SK-N-SH treated with all-trans-retinoic acid at 6 μM for 48 hours (cell line): ENCODE data around the gene ZNF385C.
"Not testable (repeated sequence)": the region's sequence is repeated elsewhere in the genome, so short reads cannot be mapped to it uniquely, and the experiment has no call there.

Source experiments
- ATAC-seq: fragments of 200-7000 bp; cut with Tn5 transposase; 3 replicates; pipeline ENCODE4 v1.9.1; 2020; ENCODE audit warnings: mild to moderate bottlenecking, moderate library complexity
- ARNTL ChIP-seq: fragments of 450-650 bp; formaldehyde crosslinking; IDR thresholded peaks from 2 replicates; pipeline ENCODE4 v1.5.0; 2020; ENCODE audit warnings: low read depth, mild to moderate bottlenecking, moderate library complexity, borderline replicate concordance
- BACH2 ChIP-seq: fragments of 250-450 bp; sonication (Bioruptor Pico); IDR thresholded peaks from 2 replicates; pipeline ENCODE4 v1.9.0; 2021; ENCODE audit warnings: mild to moderate bottlenecking, borderline replicate concordance
- CREB5 ChIP-seq: fragments of 250-450 bp; sonication (Bioruptor Pico); IDR thresholded peaks from 2 replicates; pipeline ENCODE4 v1.5.1; 2020; ENCODE audit warnings: low read depth, mild to moderate bottlenecking, moderate library complexity
- CSDC2 ChIP-seq: fragments of 250-450 bp; sonication (Bioruptor Pico); IDR thresholded peaks from 2 replicates; pipeline ENCODE4 v1.5.0; 2020; ENCODE audit warnings: mild to moderate bottlenecking, moderate library complexity
- ESRRG ChIP-seq: fragments of 250-450 bp; sonication (Bioruptor Pico); IDR thresholded peaks from 2 replicates; pipeline ENCODE4 v1.6.1; 2021; ENCODE audit warnings: mild to moderate bottlenecking
- GLIS3 ChIP-seq: fragments of 250-450 bp; sonication (Bioruptor Pico); IDR thresholded peaks from 2 replicates; pipeline ENCODE4 v1.5.0; 2020; ENCODE audit warnings: mild to moderate bottlenecking, moderate library complexity
- ISL1 ChIP-seq: fragments of 250-450 bp; sonication (Bioruptor Pico); IDR thresholded peaks from 2 replicates; pipeline ENCODE4 v2.1.2; 2022; ENCODE audit warnings: mild to moderate bottlenecking, moderate library complexity
- OSR1 ChIP-seq: fragments of 250-450 bp; sonication (Bioruptor Pico); IDR thresholded peaks from 2 replicates; pipeline ENCODE4 v1.8.0; 2022; ENCODE audit warnings: moderate library complexity, mild to moderate bottlenecking, inconsistent platforms
- PPARA ChIP-seq: fragments of 250-450 bp; sonication (Bioruptor Pico); IDR thresholded peaks from 2 replicates; pipeline ENCODE4 v1.5.0; 2020; ENCODE audit warnings: mild to moderate bottlenecking, borderline replicate concordance
- RARB ChIP-seq: fragments of 250-450 bp; sonication (Bioruptor Pico); IDR thresholded peaks from 2 replicates; pipeline ENCODE4 v1.8.0; 2021; ENCODE audit warnings: mild to moderate bottlenecking, moderate library complexity
- SNAI2 ChIP-seq: fragments of 250-450 bp; sonication (Bioruptor Pico); IDR thresholded peaks from 2 replicates; pipeline ENCODE4 v1.5.0; 2020; ENCODE audit warnings: mild to moderate bottlenecking, moderate library complexity
- TOX ChIP-seq: fragments of 250-450 bp; sonication (Bioruptor Pico); IDR thresholded peaks from 2 replicates; pipeline ENCODE4 v1.8.0; 2021; ENCODE audit warnings: mild to moderate bottlenecking, moderate library complexity, borderline replicate concordance
- ZC3H10 ChIP-seq: fragments of 250-450 bp; sonication (Bioruptor Pico); IDR thresholded peaks from 2 replicates; pipeline ENCODE4 v1.5.1; 2021; ENCODE audit warnings: mild to moderate bottlenecking, moderate library complexity
- ZFP3 ChIP-seq: fragments of 250-450 bp; sonication (Bioruptor Pico); IDR thresholded peaks from 2 replicates; pipeline ENCODE4 v1.5.0; 2020; ENCODE audit warnings: mild to moderate bottlenecking, moderate library complexity
- ZFP30 ChIP-seq: fragments of 450-650 bp; formaldehyde crosslinking; IDR thresholded peaks from 2 replicates; pipeline ENCODE4 v1.5.0; 2022; ENCODE audit warnings: mild to moderate bottlenecking, moderate library complexity
- ZNF565 ChIP-seq: fragments of 450-650 bp; formaldehyde crosslinking; conservative IDR thresholded peaks from 2 replicates; pipeline ENCODE4 v1.5.0; 2020; ENCODE audit warnings: low read depth, mild to moderate bottlenecking, moderate library complexity
- ZNF70 ChIP-seq: fragments of 450-650 bp; formaldehyde crosslinking; IDR thresholded peaks from 2 replicates; pipeline ENCODE4 v1.5.0; 2020; ENCODE audit warnings: mild to moderate bottlenecking, moderate library complexity
- ZNF8 ChIP-seq: fragments of 450-650 bp; formaldehyde crosslinking; IDR thresholded peaks from 2 replicates; pipeline ENCODE4 v1.5.0; 2020; ENCODE audit warnings: mild to moderate bottlenecking, moderate library complexity
- TF ChIP-seq, protein P1 (sequence below): fragments of 250-450 bp; sonication (Bioruptor Pico); IDR thresholded peaks from 2 replicates; pipeline ENCODE4 v1.8.0; 2021; ENCODE audit warnings: low read depth, mild to moderate bottlenecking, moderate library complexity, borderline replicate concordance
- TF ChIP-seq, protein P2 (sequence below): fragments of 250-450 bp; sonication (Bioruptor Pico); IDR thresholded peaks from 2 replicates; pipeline ENCODE4 v1.5.1; 2021; ENCODE audit warnings: mild to moderate bottlenecking, moderate library complexity

Gene ZNF385C

DNA sequence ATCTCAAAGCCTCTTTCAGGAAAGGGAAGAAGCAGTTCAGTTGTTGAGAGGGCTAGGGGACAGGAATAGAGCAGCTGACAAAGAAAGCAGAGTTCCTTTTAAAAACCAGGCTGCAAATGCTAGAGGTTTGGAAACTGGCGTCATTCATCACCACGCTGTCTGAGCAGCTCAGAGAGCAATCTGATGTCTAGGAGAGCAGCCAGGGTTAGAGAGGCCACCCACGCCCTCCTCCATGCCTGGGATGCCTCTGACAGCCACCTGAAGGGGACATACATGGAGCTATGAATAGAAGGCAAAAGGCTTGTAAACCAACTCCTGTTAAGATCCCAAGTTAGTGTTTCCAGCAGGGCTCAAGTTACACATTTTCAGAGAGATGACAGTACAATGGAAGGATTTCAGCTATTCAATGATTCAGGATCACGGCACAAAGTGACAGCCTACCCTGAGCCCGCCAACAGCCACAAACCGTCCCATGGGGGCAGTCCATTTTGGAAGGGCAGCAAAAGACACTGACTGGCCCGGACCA, 44.2 kb upstream of the ZNF385C start:
- TF ChIP-seq CREB5 (CRISPR knock-in tag) (no peak), ZNF565 (CRISPR knock-in tag) (no peak), OSR1 (CRISPR knock-in tag) (no peak), ZNF70 (no peak), BACH2 (no peak), PPARA (CRISPR knock-in tag) (no peak), ZC3H10 (CRISPR knock-in tag) (no peak), ISL1 (CRISPR knock-in tag) (no peak), SNAI2 (CRISPR knock-in tag) (no peak)
- TF ChIP-seq, protein P1, sequence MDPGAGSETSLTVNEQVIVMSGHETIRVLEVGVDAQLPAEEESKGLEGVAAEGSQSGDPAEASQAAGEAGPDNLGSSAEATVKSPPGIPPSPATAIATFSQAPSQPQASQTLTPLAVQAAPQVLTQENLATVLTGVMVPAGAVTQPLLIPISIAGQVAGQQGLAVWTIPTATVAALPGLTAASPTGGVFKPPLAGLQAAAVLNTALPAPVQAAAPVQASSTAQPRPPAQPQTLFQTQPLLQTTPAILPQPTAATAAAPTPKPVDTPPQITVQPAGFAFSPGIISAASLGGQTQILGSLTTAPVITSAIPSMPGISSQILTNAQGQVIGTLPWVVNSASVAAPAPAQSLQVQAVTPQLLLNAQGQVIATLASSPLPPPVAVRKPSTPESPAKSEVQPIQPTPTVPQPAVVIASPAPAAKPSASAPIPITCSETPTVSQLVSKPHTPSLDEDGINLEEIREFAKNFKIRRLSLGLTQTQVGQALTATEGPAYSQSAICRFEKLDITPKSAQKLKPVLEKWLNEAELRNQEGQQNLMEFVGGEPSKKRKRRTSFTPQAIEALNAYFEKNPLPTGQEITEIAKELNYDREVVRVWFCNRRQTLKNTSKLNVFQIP (CRISPR knock-in tag) = no peak
- TF ChIP-seq, protein P2, sequence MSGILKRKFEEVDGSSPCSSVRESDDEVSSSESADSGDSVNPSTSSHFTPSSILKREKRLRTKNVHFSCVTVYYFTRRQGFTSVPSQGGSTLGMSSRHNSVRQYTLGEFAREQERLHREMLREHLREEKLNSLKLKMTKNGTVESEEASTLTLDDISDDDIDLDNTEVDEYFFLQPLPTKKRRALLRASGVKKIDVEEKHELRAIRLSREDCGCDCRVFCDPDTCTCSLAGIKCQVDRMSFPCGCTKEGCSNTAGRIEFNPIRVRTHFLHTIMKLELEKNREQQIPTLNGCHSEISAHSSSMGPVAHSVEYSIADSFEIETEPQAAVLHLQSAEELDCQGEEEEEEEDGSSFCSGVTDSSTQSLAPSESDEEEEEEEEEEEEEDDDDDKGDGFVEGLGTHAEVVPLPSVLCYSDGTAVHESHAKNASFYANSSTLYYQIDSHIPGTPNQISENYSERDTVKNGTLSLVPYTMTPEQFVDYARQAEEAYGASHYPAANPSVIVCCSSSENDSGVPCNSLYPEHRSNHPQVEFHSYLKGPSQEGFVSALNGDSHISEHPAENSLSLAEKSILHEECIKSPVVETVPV (CRISPR knock-in tag) = no peak
- peak; percentile 87 for ATAC-seq

DNA sequence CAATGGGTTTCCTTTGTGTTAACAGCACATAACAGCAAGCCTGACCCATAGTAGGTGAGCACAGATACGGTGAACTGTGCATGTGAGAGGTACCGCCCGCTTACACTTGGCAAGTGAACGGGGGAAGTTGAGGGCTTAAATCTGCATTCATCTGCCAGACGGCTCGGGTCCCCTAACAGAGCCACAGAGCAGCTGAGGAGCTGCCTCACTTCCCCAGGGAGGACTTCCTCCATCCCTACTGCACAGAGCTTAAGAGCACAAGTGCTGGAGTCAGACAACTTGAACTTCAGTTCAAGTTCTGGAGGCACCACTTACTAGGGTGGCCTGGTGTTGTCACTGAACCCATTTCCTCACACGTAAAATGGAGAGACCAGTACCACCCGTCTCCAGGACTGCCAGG, 43.1 kb upstream of the ZNF385C start:
- TF ChIP-seq CSDC2 (CRISPR knock-in tag) (no peak), TOX (CRISPR knock-in tag) (no peak), ZNF70 (no peak), SNAI2 (CRISPR knock-in tag) (no peak), ZC3H10 (CRISPR knock-in tag) (no peak), RARB (no peak), GLIS3 (no peak), ZFP30 (no peak), ZNF8 (CRISPR knock-in tag) (no peak), CREB5 (CRISPR knock-in tag) (no peak), OSR1 (CRISPR knock-in tag) (no peak)
- TF ChIP-seq, protein P1 (CRISPR knock-in tag) = no peak

DNA sequence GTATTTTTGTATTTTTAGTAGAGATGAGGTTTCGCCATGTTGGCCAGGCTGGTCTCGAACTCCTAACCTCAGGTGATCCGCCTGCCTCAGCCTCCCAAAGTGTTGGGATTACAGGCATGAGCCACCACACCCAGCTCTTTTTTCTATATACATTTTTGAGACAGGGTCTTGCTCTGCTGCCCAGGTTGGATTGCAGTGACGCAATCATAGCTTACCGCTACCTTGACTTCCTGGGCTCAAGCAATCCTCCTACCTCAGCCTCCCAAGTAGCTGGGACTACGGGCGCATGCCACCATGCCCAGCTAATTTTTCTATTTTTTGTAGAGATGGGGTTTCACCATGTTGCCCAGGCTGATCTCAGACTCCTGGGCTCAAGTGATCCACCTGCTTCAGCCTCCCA, 42.4 kb upstream of the ZNF385C start:
- ATAC-seq = not testable (repeated sequence)

More for the DNA sequence above, 43.1 kb upstream of the ZNF385C start:
- no peak for ATAC-seq

- ATAC-seq = no peak
- TF ChIP-seq ESRRG (CRISPR knock-in tag) = no peak
- TF ChIP-seq ARNTL (CRISPR knock-in tag) = no peak
- no peak for TF ChIP-seq ZNF70
- TF ChIP-seq OSR1 (CRISPR knock-in tag) = no peak
- TF ChIP-seq ZFP3 (CRISPR knock-in tag) = no peak
- TF ChIP-seq ZNF565 (CRISPR knock-in tag) = no peak
- no peak for TF ChIP-seq RARB
- no peak for TF ChIP-seq CSDC2 (CRISPR knock-in tag)
- TF ChIP-seq, protein P1 (CRISPR knock-in tag) = no peak
- no peak for TF ChIP-seq TOX (CRISPR knock-in tag)
- no peak for TF ChIP-seq PPARA (CRISPR knock-in tag)
- TF ChIP-seq CREB5 (CRISPR knock-in tag) = no peak
- TF ChIP-seq ZNF8 (CRISPR knock-in tag) = no peak
- TF ChIP-seq SNAI2 (CRISPR knock-in tag) = no peak
Measured at GRCh38 chr17:42138749-42139492, 40.6 kb upstream of the ZNF385C start.
